H1 (cell line): ENCODE results near the gene TSC22D3. TPM values are rescaled to one million over a fixed set of nuclear protein-coding genes. Genes with fewer than 3 reads are reported as not detected.

Experiments
- CTCF ChIA-PET: fragments of 300-600 bp; sonication (Branson Sonifier 250); formaldehyde crosslinking; loops from one replicate; lab custom pipeline; 2021; ENCODE audit not compliant: partially characterized antibody; lab: Charles Lee
- POLR2A ChIA-PET: fragments of 300-600 bp; sonication (Branson Sonifier 250); formaldehyde crosslinking; loops from one replicate; lab custom pipeline; 2021; ENCODE audit warnings: inconsistent platforms; ENCODE audit not compliant: partially characterized antibody; lab: Charles Lee
- DNase-seq, 2 experiments: peaks; one replicate each; pipeline versions ENCODE4 v3.0.0 to v3.0.0-alpha.2; 2010 to 2022; ENCODE audit warnings: low spot score in 2 of 2, low read depth in 1 of 2, mixed read lengths in 1 of 2
- FAIRE-seq: peaks from 2 replicates; lab custom pipeline; 2011; peaks lifted over from hg19 to GRCh38; lab: Jason Lieb, UNC
- H2AFZ ChIP-seq: 2 replicates; pipeline ENCODE4 v1.8.1; 2012; ENCODE audit warnings: low read length, inconsistent platforms
- H2AK5ac ChIP-seq: 2 replicates; pipeline ENCODE4 v1.6.1; 2013; ENCODE audit warnings: low read depth, low read length
- H2BK120ac ChIP-seq: replicated peaks from 2 replicates; pipeline ENCODE3; 2013; ENCODE audit warnings: low read depth, low read length, inconsistent platforms
- H2BK12ac ChIP-seq: 2 replicates; pipeline ENCODE4 v1.6.1; 2013; ENCODE audit warnings: low read depth, low read length
- H2BK15ac ChIP-seq: 2 replicates; pipeline ENCODE4 v1.6.1; 2013; ENCODE audit warnings: low read length
- H2BK20ac ChIP-seq: 2 replicates; pipeline ENCODE4 v1.6.1; 2013; ENCODE audit warnings: low read length
- H2BK5ac ChIP-seq: 2 replicates; pipeline ENCODE4 v1.6.1; 2013; ENCODE audit warnings: low read depth, low read length
- H3K14ac ChIP-seq: 2 replicates; pipeline ENCODE4 v1.6.1; 2013; ENCODE audit warnings: inconsistent platforms; ENCODE audit not compliant: insufficient read length
- H3K18ac ChIP-seq: 2 replicates; pipeline ENCODE4 v1.6.1; 2013; ENCODE audit warnings: low read length; ENCODE audit errors: extremely low read depth
- H3K23ac ChIP-seq: 2 replicates; pipeline ENCODE4 v1.6.1; 2013; ENCODE audit warnings: inconsistent platforms; ENCODE audit not compliant: insufficient read length
- H3K23me2 ChIP-seq: 2 replicates; pipeline ENCODE4 v1.6.1; 2013; ENCODE audit warnings: low read depth, low read length
- H3K27ac ChIP-seq: 2 replicates; pipeline ENCODE4 v1.6.1; 2011; ENCODE audit warnings: low read depth, low read length, inconsistent platforms
- H3K27me3 ChIP-seq, 4 experiments: replicated peaks in 1 of 4; 1 replicate in 1 of 4; 2 replicates in 3 of 4; pipeline versions ENCODE4 v1.6.1 to v1.8.1; 2011 to 2013; ENCODE audit warnings: low read length in 3 of 4, mild to moderate bottlenecking in 3 of 4, inconsistent platforms in 2 of 4, mixed read lengths in 2 of 4, moderate library complexity in 1 of 4; ENCODE audit not compliant: control insufficient read depth in 3 of 4, insufficient read depth in 3 of 4; ENCODE audit errors: extremely low read depth in 1 of 4
- H3K36me3 ChIP-seq, 4 experiments: 2 replicates each; pipeline versions ENCODE4 v1.6.1 to v1.8.1; 2011 to 2013; ENCODE audit warnings: mild to moderate bottlenecking in 4 of 4, low read length in 3 of 4, moderate library complexity in 2 of 4, control low read depth in 1 of 4, inconsistent platforms in 1 of 4; ENCODE audit not compliant: insufficient read depth in 4 of 4, control insufficient read depth in 2 of 4
- H3K4ac ChIP-seq: replicated peaks from 2 replicates; pipeline ENCODE3; 2013; ENCODE audit warnings: low read length, low read depth, mixed read lengths, inconsistent platforms; ENCODE audit not compliant: insufficient read length
- H3K4me1 ChIP-seq, 4 experiments: replicated peaks in 1 of 4; 1 replicate in 1 of 4; 2 replicates in 3 of 4; pipeline versions ENCODE4 v1.6.1 to v1.8.1; 2011 to 2013; ENCODE audit warnings: low read length in 3 of 4, inconsistent platforms in 2 of 4, mixed read lengths in 1 of 4; ENCODE audit not compliant: insufficient read depth in 4 of 4, control insufficient read depth in 3 of 4
- H3K4me2 ChIP-seq, 2 experiments: 2 replicates each; pipeline versions ENCODE4 v1.6.1 to v1.8.1; 2011 to 2013; ENCODE audit warnings: low read depth in 2 of 2, low read length in 2 of 2, control low read depth in 1 of 2, inconsistent platforms in 1 of 2, mild to moderate bottlenecking in 1 of 2; ENCODE audit not compliant: insufficient read depth in 1 of 2
- H3K4me3 ChIP-seq, 4 experiments: fragments of 200-600, 300-600 bp in 1 of 4; sonication (generic), shearing (Covaris generic), sonication (Bioruptor Twin) in 1 of 4; 2 replicates each; pipeline versions ENCODE4 v1.5.1 to v1.8.1; 2011 to 2016; ENCODE audit warnings: low read length in 4 of 4, low read depth in 3 of 4, control low read depth in 2 of 4, inconsistent platforms in 2 of 4, mild to moderate bottlenecking in 2 of 4, mixed read lengths in 1 of 4, moderate library complexity in 1 of 4; ENCODE audit not compliant: insufficient read depth in 2 of 4; ENCODE audit errors: extremely low read depth in 1 of 4
- H3K56ac ChIP-seq: replicated peaks from 2 replicates; pipeline ENCODE3; 2013; ENCODE audit warnings: low read depth, mild to moderate bottlenecking, mixed read lengths, low read length, inconsistent platforms; ENCODE audit not compliant: insufficient read length
- H3K79me1 ChIP-seq: 2 replicates; pipeline ENCODE4 v1.6.1; 2013; ENCODE audit warnings: low read depth, low read length, control low read depth
- H3K79me2 ChIP-seq, 2 experiments: 2 replicates each; pipeline versions ENCODE4 v1.6.1 to v1.8.1; 2012 to 2013; ENCODE audit warnings: low read length in 2 of 2, mild to moderate bottlenecking in 2 of 2, inconsistent platforms in 1 of 2; ENCODE audit not compliant: insufficient read depth in 2 of 2, control insufficient read depth in 1 of 2
- H3K9ac ChIP-seq, 4 experiments: replicated peaks in 1 of 4; 1 replicate in 1 of 4; 2 replicates in 3 of 4; pipeline versions ENCODE4 v1.6.1 to v1.8.1; 2011 to 2013; ENCODE audit warnings: low read depth in 3 of 4, low read length in 3 of 4, control low read depth in 2 of 4, mild to moderate bottlenecking in 2 of 4, moderate library complexity in 2 of 4, inconsistent platforms in 1 of 4; ENCODE audit errors: extremely low read depth in 1 of 4
- H3K9me3 ChIP-seq, 2 experiments: 2 replicates each; pipeline versions ENCODE4 v1.6.1 to v1.8.1; 2012 to 2013; ENCODE audit warnings: mild to moderate bottlenecking in 2 of 2, moderate library complexity in 2 of 2, control low read depth in 1 of 2, inconsistent platforms in 1 of 2, low read depth in 1 of 2, low read length in 1 of 2, mixed read lengths in 1 of 2; ENCODE audit not compliant: insufficient read depth in 2 of 2
- H4K20me1 ChIP-seq, 2 experiments: replicated peaks in 1 of 2; 2 replicates each; pipeline versions ENCODE3 to v1.8.1; 2011 to 2013; ENCODE audit warnings: inconsistent platforms in 2 of 2, low read length in 2 of 2, mild to moderate bottlenecking in 1 of 2; ENCODE audit not compliant: insufficient read depth in 2 of 2, control insufficient read depth in 1 of 2
- H4K5ac ChIP-seq: 2 replicates; pipeline ENCODE4 v1.6.1; 2013; ENCODE audit warnings: low read length, low read depth, mixed read lengths, inconsistent platforms; ENCODE audit not compliant: insufficient read length
- H4K8ac ChIP-seq: 2 replicates; pipeline ENCODE4 v1.8.0; 2013; ENCODE audit warnings: mild to moderate bottlenecking, moderate library complexity, low read length, inconsistent platforms; ENCODE audit not compliant: insufficient read depth; ENCODE audit errors: extremely low read depth
- H4K91ac ChIP-seq: replicated peaks from 2 replicates; pipeline ENCODE3; 2013; ENCODE audit warnings: low read length, mixed read lengths, inconsistent platforms; ENCODE audit not compliant: insufficient read length
- CREB1 ChIP-seq: IDR thresholded peaks from 2 replicates; pipeline ENCODE4 v1.6.1; 2012; ENCODE audit warnings: inconsistent platforms
- EGR1 ChIP-seq: IDR thresholded peaks from 2 replicates; pipeline ENCODE4 v1.6.1; 2011; ENCODE audit warnings: low read depth, low read length, borderline replicate concordance
- POLR2AphosphoS5 ChIP-seq: IDR thresholded peaks from 2 replicates; pipeline ENCODE4 v1.6.1; 2011; ENCODE audit warnings: low read depth, low read length
- RAD21 ChIP-seq, 2 experiments: IDR thresholded peaks in 1 of 2; conservative IDR thresholded peaks in 1 of 2; 2 replicates each; pipeline ENCODE4 v1.6.1; 2011; ENCODE audit warnings: low read depth in 2 of 2, low read length in 2 of 2, improper control_type of control experiment in 1 of 2, inconsistent platforms in 1 of 2, mild to moderate bottlenecking in 1 of 2, moderate library complexity in 1 of 2
- RXRA ChIP-seq: IDR thresholded peaks from 2 replicates; pipeline ENCODE4 v1.6.1; 2011; ENCODE audit warnings: low read depth, mild to moderate bottlenecking, low read length, moderate library complexity; ENCODE audit not compliant: insufficient read depth
- WGBS, 2 experiments: shearing (Covaris generic) in 1 of 2; methylation state at CpG; one replicate each; pipeline versions ENCODE4 v1.1.6 to v1.1.7; 2013 to 2015; ENCODE audit warnings: low lambda C conversion rate in 2 of 2, mixed read lengths in 2 of 2, inconsistent platforms in 1 of 2, low coverage in 1 of 2, missing lambda C conversion rate in 1 of 2; ENCODE audit not compliant: insufficient replicate concordance in 2 of 2, insufficient coverage in 1 of 2, insufficient read length in 1 of 2; ENCODE audit errors: extremely low coverage in 1 of 2, missing lambda C conversion rate in 1 of 2; 5-methylcytosine and 5-hydroxymethylcytosine counted together
- polyA plus RNA-seq, 7 experiments: library from polyadenylated mRNA; depleted of rRNA in 3 of 7; stranded (reverse) in 5 of 7; unstranded in 2 of 7; fragments of >200 nt in 5 of 7; fragments of 200-250 nt in 2 of 7; gene quantifications; 1 replicate in 5 of 7; 2 replicates in 1 of 7; 4 replicates in 1 of 7; pipeline versions ENCODE4 v1.2.1 to v1.2.3, GENCODE V29; 2011 to 2013; ENCODE audit warnings: missing spikeins in 2 of 7, mixed read lengths in 2 of 7
- total RNA-seq: library from RNA; stranded (reverse); fragmentation: NEBNext Ultra II Directional; extraction: Animal tissue kit (Norgen Biotek cat#: 25700); gene quantifications from 2 replicates; pipeline ENCODE4 v1.2.1, GENCODE V29; 2021
- TF ChIP-seq, protein P1 (sequence below), 3 experiments: IDR thresholded peaks; 1 replicate in 2 of 3; 2 replicates in 1 of 3; pipeline versions ENCODE4 v1.5.1 to v1.6.1; 2011; ENCODE audit warnings: low read length in 3 of 3, mild to moderate bottlenecking in 3 of 3, inconsistent platforms in 2 of 3, low read depth in 1 of 3, moderate library complexity in 1 of 3; ENCODE audit not compliant: insufficient read depth in 1 of 3; ENCODE audit errors: control extremely low read depth in 1 of 3

TSC22D3 gene
- total and polyA plus RNA-seq, 2 of the 8 experiments (the other 6 are each of a cell fraction or from before 2014, with no cell fraction given) = 7.6 to 12.9 TPM

DNA sequence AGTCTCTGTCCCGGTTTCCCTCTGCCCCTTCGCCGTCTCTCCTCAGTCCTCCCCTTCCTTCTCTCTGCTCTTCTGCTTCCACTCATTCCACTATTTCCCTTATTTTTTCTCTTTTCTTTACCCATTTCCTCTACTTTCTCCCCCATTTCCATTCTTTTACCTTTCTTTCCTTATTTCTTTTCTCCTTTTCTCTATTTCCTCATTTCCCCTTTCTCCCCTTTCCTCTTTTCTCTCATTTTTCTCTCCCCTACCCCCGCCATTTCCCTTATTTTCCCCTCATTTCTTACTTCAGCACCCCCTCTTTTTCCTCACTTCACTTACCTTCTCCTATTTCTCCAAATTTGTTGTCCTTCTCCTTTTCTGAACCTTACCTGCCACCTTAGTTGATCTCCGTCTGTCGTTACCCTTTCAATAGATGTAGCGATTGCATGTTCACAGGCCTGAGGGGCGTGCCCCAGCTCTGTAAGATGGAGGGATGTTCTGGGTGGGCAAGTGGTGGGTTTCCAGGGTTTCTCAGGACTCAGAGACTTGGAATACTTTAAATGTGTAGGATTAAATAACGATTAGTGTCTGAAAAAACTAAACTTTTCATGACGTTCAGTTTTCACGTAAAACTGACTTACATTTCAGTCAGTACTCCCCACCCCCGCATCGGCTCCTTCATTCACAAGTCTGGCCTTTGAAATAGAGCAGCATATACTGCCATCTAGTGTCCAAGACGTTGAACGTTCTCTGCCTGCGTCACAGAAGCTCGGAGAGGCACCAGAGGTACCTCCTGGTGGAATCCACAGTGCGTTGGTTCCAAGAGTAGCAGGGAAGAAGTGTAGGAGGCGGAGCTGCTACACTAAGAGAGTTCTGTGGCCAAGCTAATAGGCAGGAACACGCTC is 1.3 kb upstream of the TSC22D3 start:
- H3K23me2 ChIP-seq = peaks cover 4% of the 10 kb centered on the region; the same call in 1 of the 2 replicates
- H2BK5ac ChIP-seq = no peak overlapping the region
- no peak overlapping the region for H2AK5ac ChIP-seq
- no peak overlapping the region for H3K18ac ChIP-seq
- DNase-seq (peak; percentile 53 to 55), FAIRE-seq (peak; percentile 99)
- CTCF ChIA-PET = interaction anchor here (0.6 to 10.8 kb wide), 32 partner anchors 9 to 835 kb away, joined by 3 to 209 read pairs (median 3); partner anchors contain the start of genes MID2, PRPS1 and RBM41
- H2BK20ac ChIP-seq = no peak overlapping the region
- H3K9me3 ChIP-seq = no peaks in the 10 kb centered on the region
- H3K14ac ChIP-seq = no peak overlapping the region
- H3K56ac ChIP-seq = no peak overlapping the region
- H3K9ac ChIP-seq = no peak overlapping the region
- H3K27ac ChIP-seq = no peak overlapping the region
- H2BK120ac ChIP-seq = no peak overlapping the region
- TF ChIP-seq EGR1 (peak; percentile 91), RXRA (no peak), CREB1 (peak; percentile 74; the same call in 1 of the 2 replicates), POLR2AphosphoS5 (no peak), RAD21 (IDR thresholded peaks at IDR 0.05 in 1 of 2, conservative IDR thresholded peaks at IDR 0.05 in 1 of 2; ENCODE audit: low read depth in 2 of 2, low read length in 2 of 2) (peak; percentile 82 to 90)
- TF ChIP-seq, protein P1, sequence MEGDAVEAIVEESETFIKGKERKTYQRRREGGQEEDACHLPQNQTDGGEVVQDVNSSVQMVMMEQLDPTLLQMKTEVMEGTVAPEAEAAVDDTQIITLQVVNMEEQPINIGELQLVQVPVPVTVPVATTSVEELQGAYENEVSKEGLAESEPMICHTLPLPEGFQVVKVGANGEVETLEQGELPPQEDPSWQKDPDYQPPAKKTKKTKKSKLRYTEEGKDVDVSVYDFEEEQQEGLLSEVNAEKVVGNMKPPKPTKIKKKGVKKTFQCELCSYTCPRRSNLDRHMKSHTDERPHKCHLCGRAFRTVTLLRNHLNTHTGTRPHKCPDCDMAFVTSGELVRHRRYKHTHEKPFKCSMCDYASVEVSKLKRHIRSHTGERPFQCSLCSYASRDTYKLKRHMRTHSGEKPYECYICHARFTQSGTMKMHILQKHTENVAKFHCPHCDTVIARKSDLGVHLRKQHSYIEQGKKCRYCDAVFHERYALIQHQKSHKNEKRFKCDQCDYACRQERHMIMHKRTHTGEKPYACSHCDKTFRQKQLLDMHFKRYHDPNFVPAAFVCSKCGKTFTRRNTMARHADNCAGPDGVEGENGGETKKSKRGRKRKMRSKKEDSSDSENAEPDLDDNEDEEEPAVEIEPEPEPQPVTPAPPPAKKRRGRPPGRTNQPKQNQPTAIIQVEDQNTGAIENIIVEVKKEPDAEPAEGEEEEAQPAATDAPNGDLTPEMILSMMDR (IDR thresholded peaks at IDR 0.05; ENCODE audit: control extremely low read depth in 1 of 3, insufficient read depth in 1 of 3, low read depth in 1 of 3, low read length in 3 of 3) = peak; percentile 42 to 74 (median 67)
- H3K27me3 ChIP-seq = peaks cover 20 to 39% (median 32%) of the 10 kb centered on the region in 4 experiments
- no peak overlapping the region for H3K23ac ChIP-seq
- WGBS, 2 experiments = 8 to 78% methylated on average over 1 to 17 of the region's 20 CpGs
- H2BK15ac ChIP-seq = no peak overlapping the region
- H4K91ac ChIP-seq = no peak overlapping the region
- peak overlapping the region; percentile 26 to 62 (median 41); a peak in 5 of 8 replicates for H3K4me3 ChIP-seq
- H4K5ac ChIP-seq = no peak overlapping the region
- H3K36me3 ChIP-seq = no peaks in the 10 kb centered on the region
- no peaks in the 10 kb centered on the region for H4K20me1 ChIP-seq
- H2BK12ac ChIP-seq = no peak overlapping the region
- H3K4me1 ChIP-seq = peaks cover 0 to 10% (median 6%) of the 10 kb centered on the region in 4 experiments
- POLR2A ChIA-PET = interaction anchor here (0.9 to 1.3 kb wide), 3 partner anchors 60 to 121 kb away, joined by 3 to 6 read pairs (median 4); no protein-coding TSS in a partner anchor
- no peaks in the 10 kb centered on the region for H3K79me2 ChIP-seq
- H3K79me1 ChIP-seq = no peaks in the 10 kb centered on the region
- no peak overlapping the region for H4K8ac ChIP-seq
- no peak overlapping the region for H3K4ac ChIP-seq
- no peak overlapping the region for H2AFZ ChIP-seq
- H3K4me2 ChIP-seq = peak overlapping the region; percentile 89 to 94
